Measurements from ENCODE around the gene CELA3A.

The CELA3A gene

GRCh38 chr1:22052115-22053016, 50.9 kb downstream of the CELA3A start, which contains the start of gene CDC42:
TSS of gene CDC42 (plus strand) at chr1:22052709. CDS start at chr1:22078479, 25,770 bp downstream.
- DNase-seq: peak; percentile 95

DNA sequence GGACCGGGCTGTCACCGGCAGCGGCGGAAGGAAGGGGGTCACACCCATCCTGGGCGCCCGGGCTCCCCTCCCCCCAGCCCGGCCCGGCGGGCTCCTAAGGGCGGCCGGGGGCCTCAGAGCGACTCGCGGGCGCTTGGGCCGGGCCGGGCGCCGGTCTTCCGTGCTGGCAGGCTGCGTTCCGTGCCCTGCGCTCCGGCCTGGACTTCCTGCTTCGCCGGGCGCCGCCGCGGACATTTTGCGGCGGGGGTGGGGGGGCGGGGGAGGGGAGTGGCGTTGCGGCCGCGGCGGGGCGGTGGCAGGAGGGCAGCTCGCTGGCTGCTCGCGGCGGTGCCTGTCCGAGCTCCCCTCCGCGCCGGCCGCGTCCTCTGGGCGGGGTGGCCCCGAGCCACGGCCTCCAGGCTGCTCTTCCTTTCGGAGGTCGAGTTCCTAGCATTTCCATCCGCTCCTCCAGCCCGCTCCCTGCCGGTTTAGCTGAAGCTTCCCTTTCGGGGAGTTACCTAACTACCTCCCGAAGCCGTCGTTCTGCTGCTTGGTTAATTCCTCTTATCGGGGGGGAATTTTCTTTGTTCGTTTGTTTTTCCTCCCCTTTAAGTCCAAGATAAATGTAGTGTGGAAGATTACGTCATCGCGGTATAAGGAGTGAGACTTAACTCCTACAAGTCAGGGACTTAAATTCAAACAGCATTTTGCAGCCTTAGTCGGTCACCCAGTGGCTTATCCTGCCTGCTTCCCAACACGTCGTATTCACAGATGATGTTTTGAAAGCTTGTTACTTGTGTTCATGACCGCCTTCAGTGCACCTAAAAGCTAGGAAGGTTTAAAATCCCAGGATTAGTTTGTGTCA, 51.8 kb downstream of the CELA3A start:
- peak; percentile 46 for DNase-seq

DNA sequence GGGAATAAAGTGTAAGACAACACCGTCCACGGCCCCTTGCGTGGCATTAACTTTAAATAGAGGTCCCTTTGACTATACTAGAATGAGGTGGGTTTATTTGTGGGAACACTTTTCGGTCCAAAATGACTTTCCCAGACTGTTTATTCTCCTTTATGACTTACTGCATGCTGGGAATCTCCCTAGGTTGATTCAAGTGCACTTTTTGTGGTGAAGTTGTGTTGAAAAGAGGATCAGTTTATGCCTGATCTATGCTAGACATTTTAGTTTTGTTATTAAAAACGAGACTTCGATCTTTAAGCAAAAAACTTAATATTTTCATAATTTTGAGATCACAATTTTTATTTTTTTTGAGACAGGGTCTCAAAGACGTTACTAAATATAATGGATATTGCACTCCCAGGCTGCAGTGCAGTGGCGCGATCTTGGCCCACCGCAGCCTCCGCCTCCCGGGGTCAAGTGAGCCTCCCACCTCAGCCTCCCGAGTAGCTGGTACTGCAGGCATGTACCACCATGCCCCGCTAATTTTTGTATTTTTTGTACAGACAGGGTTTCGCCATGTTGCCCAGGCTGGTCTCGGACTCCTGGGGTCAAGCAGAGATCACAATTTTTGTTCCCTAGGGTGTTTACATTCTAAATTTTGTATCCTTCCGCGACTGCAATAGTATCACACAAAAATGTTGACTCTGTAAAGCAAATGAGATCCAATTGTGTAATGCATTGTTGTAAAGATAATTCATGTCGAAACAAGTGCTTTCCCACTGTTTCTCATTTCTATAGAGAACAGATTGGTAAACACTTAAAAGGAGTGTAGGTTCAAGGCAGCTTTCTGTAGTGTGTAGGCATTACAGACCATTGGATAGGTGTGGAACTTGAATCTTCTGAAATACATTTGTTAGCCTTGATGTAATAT, 52.7 kb downstream of the CELA3A start:
- DNase-seq: no peak

GRCh38 chr1:22055463-22055862, 54.0 kb downstream of the CELA3A start:
- DNase-seq: no peak

GRCh38 chr1:22056043-22056442, 54.6 kb downstream of the CELA3A start:
- DNase-seq: no peak

DNA sequence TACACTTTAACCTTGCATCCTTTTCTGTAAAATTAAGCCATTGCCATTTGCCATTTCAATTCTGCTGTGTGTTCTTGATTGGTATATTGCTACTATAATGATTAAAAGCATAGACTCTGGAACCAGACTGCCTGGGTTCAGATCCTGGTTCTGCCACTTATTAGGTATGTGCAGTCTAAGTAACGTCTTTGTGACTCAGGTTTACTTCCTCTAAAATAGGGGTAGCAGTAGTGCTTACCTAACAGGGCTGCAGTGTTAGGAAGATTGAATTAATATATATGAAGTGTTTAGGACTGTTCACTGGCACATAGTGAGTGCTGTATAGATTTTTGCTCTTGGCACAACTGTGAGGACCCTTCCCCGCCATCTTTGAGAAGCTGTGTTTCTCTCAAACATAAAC, 55.5 kb downstream of the CELA3A start:
- no peak for DNase-seq

DNA sequence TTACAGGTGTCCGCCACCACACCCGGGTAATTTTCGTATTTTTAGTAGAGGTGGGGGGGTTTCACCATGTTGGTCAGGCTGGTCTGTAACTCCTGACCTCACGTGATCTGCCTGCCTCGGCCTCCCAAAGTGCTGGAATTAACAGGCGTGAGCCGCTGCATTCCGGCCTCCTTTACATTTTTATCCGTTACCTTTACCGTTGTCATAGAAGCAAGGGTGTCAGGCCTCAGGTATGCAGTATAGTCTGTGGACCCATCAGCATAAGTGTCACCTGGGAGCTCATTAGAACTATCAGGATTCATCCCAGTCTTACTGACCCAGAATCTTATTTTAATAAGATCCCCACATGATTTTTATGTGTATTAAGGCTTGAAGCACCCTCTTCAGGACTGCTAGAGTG, 56.4 kb downstream of the CELA3A start:
- no peak for DNase-seq
